ENCODE measurements around the gene ZSCAN9. TPM values are rescaled to one million over a fixed set of nuclear protein-coding genes. Genes with fewer than 3 reads are reported as not detected.

Gene ZSCAN9
- total and polyA plus RNA-seq, 9 of the 15 experiments (the other 6 are each of a cell fraction or from before 2014, with no cell fraction given): 18.8 to 48.9 (median 28.7) TPM

DNA sequence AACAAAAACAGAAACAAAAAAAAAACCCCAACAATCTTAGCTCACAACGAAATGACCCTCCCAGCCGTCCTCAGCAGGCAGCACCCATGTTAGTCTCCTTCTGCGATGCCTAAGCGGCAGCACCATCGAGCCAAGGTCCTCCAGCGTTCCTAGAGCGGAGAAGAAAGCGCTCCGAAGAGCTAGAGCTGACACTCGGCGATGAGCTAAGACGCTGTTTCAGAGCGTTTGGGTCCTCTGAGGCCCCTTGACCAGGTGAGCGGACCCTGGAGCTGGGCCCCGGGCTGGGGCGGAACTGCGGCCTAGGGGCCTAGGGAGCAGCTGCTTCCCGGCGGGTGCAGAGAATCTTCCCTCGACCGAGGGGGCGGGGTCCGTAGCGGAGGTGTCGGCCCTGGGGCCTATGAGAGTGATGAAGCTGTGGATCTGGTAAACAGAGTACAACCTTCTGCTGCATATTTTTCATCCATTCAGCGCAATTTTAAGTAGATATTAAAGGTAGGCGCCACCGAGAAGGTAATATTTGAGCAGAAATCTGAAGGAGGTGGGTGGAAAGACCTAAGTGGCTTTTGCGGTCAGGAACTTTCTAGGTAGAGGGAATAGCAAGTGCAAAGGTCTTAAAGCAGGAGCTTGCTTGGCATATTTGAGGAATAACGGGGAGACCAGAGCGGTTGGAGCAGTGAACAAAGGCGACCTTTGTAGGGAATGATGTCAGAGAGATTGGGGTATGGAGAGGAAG lies 42.1 kb downstream of the ZSCAN9 start, which contains the start of gene ZSCAN26 (continued):
- TF ChIP-seq ASH1L (IDR thresholded peaks at IDR 0.05; ENCODE audit: borderline replicate concordance, low read depth, partially characterized antibody): peak; percentile 48
- TF ChIP-seq E2F3 (CRISPR knock-in tag; IDR thresholded peaks at IDR 0.05): 0 out of 2 replicates have a peak, but pooled peaks have one; percentile 63
- TF ChIP-seq ZSCAN32 (CRISPR knock-in tag; IDR thresholded peaks at IDR 0.05): 0 out of 2 replicates have a peak, but pooled peaks have one; percentile 28
- TF ChIP-seq TBL1XR1 (IDR thresholded peaks at IDR 0.05; ENCODE audit: low read length in 2 of 2): no peak
- TF ChIP-seq, protein P1, sequence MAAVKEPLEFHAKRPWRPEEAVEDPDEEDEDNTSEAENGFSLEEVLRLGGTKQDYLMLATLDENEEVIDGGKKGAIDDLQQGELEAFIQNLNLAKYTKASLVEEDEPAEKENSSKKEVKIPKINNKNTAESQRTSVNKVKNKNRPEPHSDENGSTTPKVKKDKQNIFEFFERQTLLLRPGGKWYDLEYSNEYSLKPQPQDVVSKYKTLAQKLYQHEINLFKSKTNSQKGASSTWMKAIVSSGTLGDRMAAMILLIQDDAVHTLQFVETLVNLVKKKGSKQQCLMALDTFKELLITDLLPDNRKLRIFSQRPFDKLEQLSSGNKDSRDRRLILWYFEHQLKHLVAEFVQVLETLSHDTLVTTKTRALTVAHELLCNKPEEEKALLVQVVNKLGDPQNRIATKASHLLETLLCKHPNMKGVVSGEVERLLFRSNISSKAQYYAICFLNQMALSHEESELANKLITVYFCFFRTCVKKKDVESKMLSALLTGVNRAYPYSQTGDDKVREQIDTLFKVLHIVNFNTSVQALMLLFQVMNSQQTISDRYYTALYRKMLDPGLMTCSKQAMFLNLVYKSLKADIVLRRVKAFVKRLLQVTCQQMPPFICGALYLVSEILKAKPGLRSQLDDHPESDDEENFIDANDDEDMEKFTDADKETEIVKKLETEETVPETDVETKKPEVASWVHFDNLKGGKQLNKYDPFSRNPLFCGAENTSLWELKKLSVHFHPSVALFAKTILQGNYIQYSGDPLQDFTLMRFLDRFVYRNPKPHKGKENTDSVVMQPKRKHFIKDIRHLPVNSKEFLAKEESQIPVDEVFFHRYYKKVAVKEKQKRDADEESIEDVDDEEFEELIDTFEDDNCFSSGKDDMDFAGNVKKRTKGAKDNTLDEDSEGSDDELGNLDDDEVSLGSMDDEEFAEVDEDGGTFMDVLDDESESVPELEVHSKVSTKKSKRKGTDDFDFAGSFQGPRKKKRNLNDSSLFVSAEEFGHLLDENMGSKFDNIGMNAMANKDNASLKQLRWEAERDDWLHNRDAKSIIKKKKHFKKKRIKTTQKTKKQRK (IDR thresholded peaks at IDR 0.05; ENCODE audit: borderline replicate concordance, low read depth, low read length): no peak
- no peak for TF ChIP-seq ZNF696 (CRISPR knock-in tag; conservative IDR thresholded peaks at IDR 0.05)
- TF ChIP-seq, protein P2, sequence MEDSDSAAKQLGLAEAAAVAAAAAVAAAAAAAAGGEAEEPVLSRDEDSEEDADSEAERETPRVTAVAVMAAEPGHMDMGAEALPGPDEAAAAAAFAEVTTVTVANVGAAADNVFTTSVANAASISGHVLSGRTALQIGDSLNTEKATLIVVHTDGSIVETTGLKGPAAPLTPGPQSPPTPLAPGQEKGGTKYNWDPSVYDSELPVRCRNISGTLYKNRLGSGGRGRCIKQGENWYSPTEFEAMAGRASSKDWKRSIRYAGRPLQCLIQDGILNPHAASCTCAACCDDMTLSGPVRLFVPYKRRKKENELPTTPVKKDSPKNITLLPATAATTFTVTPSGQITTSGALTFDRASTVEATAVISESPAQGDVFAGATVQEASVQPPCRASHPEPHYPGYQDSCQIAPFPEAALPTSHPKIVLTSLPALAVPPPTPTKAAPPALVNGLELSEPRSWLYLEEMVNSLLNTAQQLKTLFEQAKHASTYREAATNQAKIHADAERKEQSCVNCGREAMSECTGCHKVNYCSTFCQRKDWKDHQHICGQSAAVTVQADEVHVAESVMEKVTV (CRISPR knock-in tag; IDR thresholded peaks at IDR 0.05): 0 out of 2 replicates have a peak, but pooled peaks have one; percentile 38
- TF ChIP-seq, protein P3, sequence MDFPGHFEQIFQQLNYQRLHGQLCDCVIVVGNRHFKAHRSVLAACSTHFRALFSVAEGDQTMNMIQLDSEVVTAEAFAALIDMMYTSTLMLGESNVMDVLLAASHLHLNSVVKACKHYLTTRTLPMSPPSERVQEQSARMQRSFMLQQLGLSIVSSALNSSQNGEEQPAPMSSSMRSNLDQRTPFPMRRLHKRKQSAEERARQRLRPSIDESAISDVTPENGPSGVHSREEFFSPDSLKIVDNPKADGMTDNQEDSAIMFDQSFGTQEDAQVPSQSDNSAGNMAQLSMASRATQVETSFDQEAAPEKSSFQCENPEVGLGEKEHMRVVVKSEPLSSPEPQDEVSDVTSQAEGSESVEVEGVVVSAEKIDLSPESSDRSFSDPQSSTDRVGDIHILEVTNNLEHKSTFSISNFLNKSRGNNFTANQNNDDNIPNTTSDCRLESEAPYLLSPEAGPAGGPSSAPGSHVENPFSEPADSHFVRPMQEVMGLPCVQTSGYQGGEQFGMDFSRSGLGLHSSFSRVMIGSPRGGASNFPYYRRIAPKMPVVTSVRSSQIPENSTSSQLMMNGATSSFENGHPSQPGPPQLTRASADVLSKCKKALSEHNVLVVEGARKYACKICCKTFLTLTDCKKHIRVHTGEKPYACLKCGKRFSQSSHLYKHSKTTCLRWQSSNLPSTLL (IDR thresholded peaks at IDR 0.05): 0 out of 2 replicates have a peak, but pooled peaks have one; percentile 38
- TF ChIP-seq, protein P4, sequence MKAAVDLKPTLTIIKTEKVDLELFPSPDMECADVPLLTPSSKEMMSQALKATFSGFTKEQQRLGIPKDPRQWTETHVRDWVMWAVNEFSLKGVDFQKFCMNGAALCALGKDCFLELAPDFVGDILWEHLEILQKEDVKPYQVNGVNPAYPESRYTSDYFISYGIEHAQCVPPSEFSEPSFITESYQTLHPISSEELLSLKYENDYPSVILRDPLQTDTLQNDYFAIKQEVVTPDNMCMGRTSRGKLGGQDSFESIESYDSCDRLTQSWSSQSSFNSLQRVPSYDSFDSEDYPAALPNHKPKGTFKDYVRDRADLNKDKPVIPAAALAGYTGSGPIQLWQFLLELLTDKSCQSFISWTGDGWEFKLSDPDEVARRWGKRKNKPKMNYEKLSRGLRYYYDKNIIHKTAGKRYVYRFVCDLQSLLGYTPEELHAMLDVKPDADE (conservative IDR thresholded peaks at IDR 0.05; ENCODE audit: control insufficient read depth, low read depth, low read length): no peak
- TF ChIP-seq, protein P5, sequence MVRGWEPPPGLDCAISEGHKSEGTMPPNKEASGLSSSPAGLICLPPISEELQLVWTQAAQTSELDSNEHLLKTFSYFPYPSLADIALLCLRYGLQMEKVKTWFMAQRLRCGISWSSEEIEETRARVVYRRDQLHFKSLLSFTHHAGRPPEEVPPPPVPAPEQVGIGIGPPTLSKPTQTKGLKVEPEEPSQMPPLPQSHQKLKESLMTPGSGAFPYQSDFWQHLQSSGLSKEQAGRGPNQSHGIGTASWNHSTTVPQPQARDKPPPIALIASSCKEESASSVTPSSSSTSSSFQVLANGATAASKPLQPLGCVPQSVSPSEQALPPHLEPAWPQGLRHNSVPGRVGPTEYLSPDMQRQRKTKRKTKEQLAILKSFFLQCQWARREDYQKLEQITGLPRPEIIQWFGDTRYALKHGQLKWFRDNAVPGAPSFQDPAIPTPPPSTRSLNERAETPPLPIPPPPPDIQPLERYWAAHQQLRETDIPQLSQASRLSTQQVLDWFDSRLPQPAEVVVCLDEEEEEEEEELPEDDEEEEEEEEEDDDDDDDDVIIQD (CRISPR knock-in tag; IDR thresholded peaks at IDR 0.05): peak; percentile 23; the same call in 1 of the 2 replicates
- peak; percentile 92 for TF ChIP-seq DIDO1 (tag; IDR thresholded peaks at IDR 0.05; ENCODE audit: low read depth)
- TF ChIP-seq, protein P6, sequence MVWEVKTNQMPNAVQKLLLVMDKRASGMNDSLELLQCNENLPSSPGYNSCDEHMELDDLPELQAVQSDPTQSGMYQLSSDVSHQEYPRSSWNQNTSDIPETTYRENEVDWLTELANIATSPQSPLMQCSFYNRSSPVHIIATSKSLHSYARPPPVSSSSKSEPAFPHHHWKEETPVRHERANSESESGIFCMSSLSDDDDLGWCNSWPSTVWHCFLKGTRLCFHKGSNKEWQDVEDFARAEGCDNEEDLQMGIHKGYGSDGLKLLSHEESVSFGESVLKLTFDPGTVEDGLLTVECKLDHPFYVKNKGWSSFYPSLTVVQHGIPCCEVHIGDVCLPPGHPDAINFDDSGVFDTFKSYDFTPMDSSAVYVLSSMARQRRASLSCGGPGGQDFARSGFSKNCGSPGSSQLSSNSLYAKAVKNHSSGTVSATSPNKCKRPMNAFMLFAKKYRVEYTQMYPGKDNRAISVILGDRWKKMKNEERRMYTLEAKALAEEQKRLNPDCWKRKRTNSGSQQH (CRISPR knock-in tag; IDR thresholded peaks at IDR 0.05): peak; percentile 87

Data from K562 (cell line).